A673 (cell line): ENCODE results near the gene HTR3A. TPM values are rescaled to one million over a fixed set of nuclear protein-coding genes. Genes with fewer than 3 reads are reported as not detected.
"Not testable (repeated sequence)": the region's sequence is repeated elsewhere in the genome, so short reads cannot be mapped to it uniquely, and the experiment has no call there.

Source experiments
- BruUV-seq: library from RNA; stranded (reverse); fragments of 400-500 nt; replicated peaks from 2 replicates; lab custom pipeline; 2021; lab: Mats Ljungman, UMichigan
- CTCF ChIA-PET: fragments of 300-600 bp; sonication (Branson Sonifier 250); formaldehyde crosslinking; loops from one replicate; lab custom pipeline; 2022; ENCODE audit warnings: antibody characterized with exemption; lab: Charles Lee
- POLR2A ChIA-PET: fragments of 300-600 bp; sonication (Branson Sonifier 250); formaldehyde crosslinking; loops from one replicate; lab custom pipeline; 2022; ENCODE audit warnings: antibody characterized with exemption; ENCODE audit not compliant: low non-redundant PET; lab: Charles Lee
- DNase-seq: peaks from one replicate; pipeline ENCODE4 v3.0.0-alpha.2; 2015; ENCODE audit warnings: low spot score
- H3K27ac ChIP-seq: fragments of 200-600 bp; sonication (generic); 2 replicates; pipeline ENCODE4 v1.5.1; 2016; ENCODE audit warnings: mixed run types, low read depth, mild to moderate bottlenecking, mixed read lengths, antibody characterized with exemption, low read length; ENCODE audit not compliant: poor library complexity, severe bottlenecking
- H3K27me3 ChIP-seq: fragments of 200-600 bp; sonication (generic); replicated peaks from 2 replicates; pipeline ENCODE4 v1.6.1; 2017; ENCODE audit warnings: mixed run types, low read depth, mild to moderate bottlenecking, mixed read lengths, antibody characterized with exemption, low read length; ENCODE audit not compliant: insufficient read depth, poor library complexity
- H3K36me3 ChIP-seq: fragments of 200-600 bp; sonication (generic); 2 replicates; pipeline ENCODE4 v1.6.1; 2016; ENCODE audit warnings: mixed run types, mild to moderate bottlenecking, mixed read lengths, antibody characterized with exemption, low read length; ENCODE audit not compliant: insufficient read depth, poor library complexity, severe bottlenecking
- H3K4me1 ChIP-seq: fragments of 200-600 bp; sonication (generic); 2 replicates; pipeline ENCODE4 v1.6.1; 2017; ENCODE audit warnings: mixed run types, mild to moderate bottlenecking, mixed read lengths, antibody characterized with exemption, low read length; ENCODE audit not compliant: insufficient read depth, poor library complexity, severe bottlenecking
- H3K4me3 ChIP-seq: fragments of 200-600 bp; sonication (generic); 2 replicates; pipeline ENCODE4 v1.5.1; 2016; ENCODE audit warnings: low read depth, mixed run types, mild to moderate bottlenecking, mixed read lengths, low read length; ENCODE audit not compliant: poor library complexity, severe bottlenecking
- H3K9me3 ChIP-seq: fragments of 200-600 bp; sonication (generic); 2 replicates; pipeline ENCODE4 v1.6.1; 2016; ENCODE audit warnings: mixed run types, low read depth, mild to moderate bottlenecking, mixed read lengths, antibody characterized with exemption, low read length; ENCODE audit not compliant: poor library complexity, severe bottlenecking
- EZH2 ChIP-seq: fragments of 200-600 bp; sonication (generic); IDR thresholded peaks from 2 replicates; pipeline ENCODE4 v1.6.1; 2017; ENCODE audit warnings: borderline replicate concordance, low read depth, mild to moderate bottlenecking, mixed read lengths, antibody characterized with exemption, low read length; ENCODE audit not compliant: poor library complexity, severe bottlenecking
- intact Hi-C: fragments of 100-400 bp; cut with micrococcal nuclease; formaldehyde crosslinking; loops from one replicate; pipeline ENCODE4 v1.10.0; 2022; ENCODE audit not compliant: unreplicated experiment
- total RNA-seq: library from RNA; stranded (reverse); gene quantifications from 2 replicates; pipeline ENCODE4 v1.2.3, GENCODE V29; 2021
- TF ChIP-seq, protein P1 (sequence below): fragments of 300-800, 200-600 bp; sonication (generic); conservative IDR thresholded peaks from 2 replicates; pipeline ENCODE4 v1.5.1; 2017; ENCODE audit warnings: low read depth, mild to moderate bottlenecking, antibody characterized with exemption, low read length, moderate library complexity, mixed read lengths

Gene HTR3A
- total RNA-seq, 1 experiment from 2014 or later, result not detected

GRCh38 chr11:113937918-113938317 lies 37.0 kb upstream of the HTR3A start:
- Histone ChIP-seq H3K4me1 (no peaks in the 10 kb centered on the region), H3K9me3 (no peaks in the 10 kb centered on the region), H3K27ac (no peak overlapping the region), H3K4me3 (no peak overlapping the region), H3K36me3 (no peaks in the 10 kb centered on the region), H3K27me3 (peaks cover 7% of the 10 kb centered on the region)
- TF ChIP-seq EZH2, result no peak
- TF ChIP-seq, protein P1, sequence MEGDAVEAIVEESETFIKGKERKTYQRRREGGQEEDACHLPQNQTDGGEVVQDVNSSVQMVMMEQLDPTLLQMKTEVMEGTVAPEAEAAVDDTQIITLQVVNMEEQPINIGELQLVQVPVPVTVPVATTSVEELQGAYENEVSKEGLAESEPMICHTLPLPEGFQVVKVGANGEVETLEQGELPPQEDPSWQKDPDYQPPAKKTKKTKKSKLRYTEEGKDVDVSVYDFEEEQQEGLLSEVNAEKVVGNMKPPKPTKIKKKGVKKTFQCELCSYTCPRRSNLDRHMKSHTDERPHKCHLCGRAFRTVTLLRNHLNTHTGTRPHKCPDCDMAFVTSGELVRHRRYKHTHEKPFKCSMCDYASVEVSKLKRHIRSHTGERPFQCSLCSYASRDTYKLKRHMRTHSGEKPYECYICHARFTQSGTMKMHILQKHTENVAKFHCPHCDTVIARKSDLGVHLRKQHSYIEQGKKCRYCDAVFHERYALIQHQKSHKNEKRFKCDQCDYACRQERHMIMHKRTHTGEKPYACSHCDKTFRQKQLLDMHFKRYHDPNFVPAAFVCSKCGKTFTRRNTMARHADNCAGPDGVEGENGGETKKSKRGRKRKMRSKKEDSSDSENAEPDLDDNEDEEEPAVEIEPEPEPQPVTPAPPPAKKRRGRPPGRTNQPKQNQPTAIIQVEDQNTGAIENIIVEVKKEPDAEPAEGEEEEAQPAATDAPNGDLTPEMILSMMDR, result no peak
- POLR2A ChIA-PET, result no interaction called here
- BruUV-seq, result no TSS peak
- DNase-seq, result no peak
- intact Hi-C loops, result no loop called here
- CTCF ChIA-PET, result no interaction called here

- TF ChIP-seq EZH2, result no peak
- TF ChIP-seq, protein P1, result no peak
- CTCF ChIA-PET, result no interaction called here
- Histone ChIP-seq H3K4me1 (no peaks in the 10 kb centered on the region), H3K36me3 (no peaks in the 10 kb centered on the region), H3K9me3 (no peaks in the 10 kb centered on the region), H3K27me3 (peaks cover 2% of the 10 kb centered on the region), H3K4me3 (no peak overlapping the region), H3K27ac (no peak overlapping the region)
- POLR2A ChIA-PET, result no interaction called here
- intact Hi-C loops, result no loop called here
- no peak for DNase-seq
- BruUV-seq, result no TSS peak
These were observed 32.7 kb upstream of the HTR3A start for GRCh38 chr11:113942256-113942655.

- intact Hi-C loops, H3K36me3 ChIP-seq, H3K4me1 ChIP-seq, H3K9me3 ChIP-seq, H3K4me3 ChIP-seq, H3K27me3 ChIP-seq, DNase-seq, BruUV-seq, H3K27ac ChIP-seq, POLR2A ChIA-PET: not testable (repeated sequence)
- CTCF ChIA-PET, result interaction anchor here (0.9 kb wide), 1 partner anchor 50 kb away, joined by 3 read pairs; no protein-coding TSS in a partner anchor
These were observed 28.7 kb upstream of the HTR3A start for GRCh38 chr11:113946162-113946561.

- H3K36me3 ChIP-seq, result no peaks in the 10 kb centered on the region
- no peak overlapping the region for H3K4me3 ChIP-seq
- no peaks in the 10 kb centered on the region for H3K4me1 ChIP-seq
- H3K27ac ChIP-seq, result no peak overlapping the region
- ChIA-PET POLR2A (no interaction called here), CTCF (no interaction called here)
- H3K9me3 ChIP-seq, result no peaks in the 10 kb centered on the region
- TF ChIP-seq, protein P1, result no peak
- no peak for TF ChIP-seq EZH2
- BruUV-seq, result no TSS peak
- peaks cover 10% of the 10 kb centered on the region for H3K27me3 ChIP-seq
- intact Hi-C loops, result no loop called here
- DNase-seq, result no peak
These were observed 26.9 kb upstream of the HTR3A start for GRCh38 chr11:113947994-113948393.
